ENCODE measurements around the gene TESK2.

TESK2 gene

DNA sequence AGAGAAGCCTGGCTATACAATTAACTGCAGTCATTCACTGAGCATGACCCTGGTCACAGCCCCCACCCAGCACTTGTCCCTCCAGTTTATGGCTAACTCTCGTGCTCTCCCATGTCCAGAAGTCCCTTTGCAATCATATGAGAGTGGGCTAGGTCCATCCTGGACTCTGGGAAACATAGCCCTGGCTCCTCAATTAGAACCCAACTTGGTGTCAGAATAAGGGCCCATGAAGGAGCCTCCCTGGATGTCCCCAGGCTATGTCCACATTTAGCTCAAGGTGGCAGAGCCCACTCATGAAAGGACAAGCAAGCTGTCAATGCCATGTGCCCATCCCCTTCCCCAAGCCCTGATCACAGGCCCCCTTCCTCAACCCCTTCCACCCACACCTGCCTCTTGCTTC lies 191.7 kb downstream of the TESK2 start:
- DNase-seq: no peak

DNA sequence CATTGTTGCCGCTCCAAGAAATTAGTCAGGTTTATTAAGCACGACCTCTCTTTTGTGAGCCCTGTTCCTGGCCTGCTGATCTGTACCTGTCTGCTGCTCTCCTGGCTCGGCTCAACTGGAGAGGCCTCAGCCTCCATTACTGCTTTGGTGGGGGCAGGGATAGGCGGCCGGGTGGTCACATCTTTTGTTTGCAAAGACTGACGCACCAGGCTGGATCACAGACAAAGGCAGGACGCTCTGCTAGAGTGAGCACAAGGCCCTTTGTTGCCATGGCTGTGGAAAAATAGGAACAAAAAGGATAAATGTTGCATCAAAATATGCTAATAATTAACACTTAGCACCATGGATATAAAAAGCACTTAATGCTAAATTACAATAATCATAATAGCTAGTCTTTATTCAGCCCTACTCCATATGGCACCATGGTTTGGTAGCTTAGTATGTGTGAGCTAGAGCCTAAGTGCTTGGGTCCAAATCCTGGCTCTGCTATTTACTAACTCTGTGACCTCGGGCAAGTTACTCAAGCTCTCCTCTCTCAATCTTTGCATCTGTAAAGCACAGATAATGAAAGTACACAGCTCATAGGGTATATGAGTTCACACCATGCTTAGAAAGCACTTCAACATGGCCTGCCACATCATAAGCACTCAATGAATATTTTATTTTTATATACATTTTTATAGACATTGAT lies 193.2 kb downstream of the TESK2 start:
- DNase-seq: no peak

Measured in islet precursor cell (in vitro differentiated cells).